Activated T-cell treated with anti-CD3 and anti-CD28 coated beads for 1 hour (primary cell): ENCODE data around the gene DOCK9.

Source experiments
- DNase-seq: peaks from one replicate; pipeline ENCODE4 v3.0.0-alpha.2; 2020; ENCODE audit warnings: low read depth

Gene DOCK9

GRCh38 chr13:98975822-98976261 is 2.0 kb downstream of the DOCK9 start:
- DNase-seq = no peak

DNA sequence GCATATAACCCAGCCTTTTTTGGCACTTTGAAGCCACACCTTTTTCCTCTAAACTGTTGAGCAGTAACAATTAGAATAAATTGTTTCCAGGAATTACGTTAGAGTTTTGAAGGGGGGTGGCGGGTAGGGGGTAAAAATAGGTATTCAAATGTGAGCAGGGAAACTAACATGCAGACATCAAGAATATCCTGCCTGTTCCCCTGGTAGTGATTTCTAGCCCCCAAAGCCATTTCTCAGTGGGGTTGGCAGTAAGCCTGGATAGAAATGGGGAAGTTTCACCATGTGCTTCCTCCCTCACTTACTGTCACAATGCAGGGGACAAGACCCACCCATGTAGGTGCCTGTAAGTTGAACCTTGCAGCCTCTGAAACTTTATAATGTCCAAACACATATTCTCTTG is 3.8 kb downstream of the DOCK9 start:
- no peak for DNase-seq

DNA sequence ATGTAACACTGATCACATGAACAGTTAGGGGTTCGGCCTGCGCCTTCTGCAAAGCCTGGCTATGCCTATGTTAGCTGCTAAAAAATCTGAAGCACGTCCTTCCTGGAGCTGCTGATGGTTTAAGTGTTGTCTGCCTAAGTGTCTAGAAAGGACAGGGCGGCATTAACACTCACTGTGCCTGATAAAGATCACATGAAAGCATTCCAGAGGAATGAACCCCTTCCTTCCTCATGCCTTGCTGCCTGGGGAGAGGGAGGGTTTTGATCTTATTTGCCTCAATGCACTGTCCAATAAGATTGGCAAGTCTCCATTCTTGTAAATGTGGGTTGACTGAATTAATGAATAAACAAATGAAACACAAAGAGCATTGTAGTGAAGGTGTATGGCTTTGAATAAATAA is 5.2 kb downstream of the DOCK9 start:
- no peak for DNase-seq

GRCh38 chr13:98972059-98972458 is 5.8 kb downstream of the DOCK9 start:
- DNase-seq = no peak

- no peak for DNase-seq
Observed at GRCh38 chr13:98970330-98970729, 7.5 kb downstream of the DOCK9 start.

GRCh38 chr13:98967491-98967890 is 10.4 kb downstream of the DOCK9 start:
- DNase-seq = no peak

DNA sequence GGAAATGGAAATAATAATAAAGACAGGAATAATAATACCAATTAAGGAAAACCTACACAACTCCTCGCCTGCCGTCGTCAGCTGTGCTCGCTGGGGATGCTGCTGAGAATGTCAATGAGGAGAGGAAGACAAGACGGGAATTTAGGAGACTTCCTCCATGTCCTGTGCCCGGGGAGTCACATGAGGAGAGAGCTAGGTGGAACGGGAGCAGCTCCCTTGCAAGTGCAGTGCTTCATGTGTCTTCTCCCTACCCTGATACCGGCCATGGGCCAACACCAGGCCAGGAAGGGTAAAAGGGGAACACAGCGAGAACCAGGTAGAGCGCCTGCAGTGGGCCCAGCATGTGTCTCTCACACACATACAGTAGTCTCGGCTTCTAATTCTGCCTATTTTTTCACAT is 11.8 kb downstream of the DOCK9 start:
- no peak for DNase-seq

GRCh38 chr13:98965325-98965724 is 12.5 kb downstream of the DOCK9 start:
- no peak for DNase-seq

DNA sequence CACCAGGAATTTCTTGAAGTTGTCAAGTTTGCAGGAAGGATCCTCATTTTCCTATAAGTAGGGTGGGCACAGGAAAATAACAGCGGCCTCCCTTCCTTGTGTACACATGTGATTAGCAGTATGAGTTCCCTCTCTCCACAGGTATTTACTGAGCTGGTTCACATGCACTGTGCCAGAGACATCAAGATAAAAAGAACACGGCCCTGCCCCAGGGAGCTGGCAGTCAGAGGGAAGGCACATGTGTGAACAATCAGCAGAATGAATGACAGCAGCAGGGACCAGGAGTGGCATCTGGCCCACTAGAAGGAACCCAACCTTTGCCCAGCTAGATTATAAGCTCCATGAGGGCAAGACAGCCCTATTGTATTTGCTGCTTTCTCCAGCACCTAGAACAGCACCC is 13.9 kb downstream of the DOCK9 start:
- DNase-seq = no peak

- no peak for DNase-seq
Observed at GRCh38 chr13:98962901-98963590, 14.8 kb downstream of the DOCK9 start.

- DNase-seq = no peak
Observed at GRCh38 chr13:98961503-98962105, 16.3 kb downstream of the DOCK9 start.

- no peak for DNase-seq
Observed at GRCh38 chr13:98960606-98961502, 17.0 kb downstream of the DOCK9 start.

- DNase-seq = no peak
Observed at GRCh38 chr13:98959786-98960605, 17.9 kb downstream of the DOCK9 start.

GRCh38 chr13:98959291-98959690 is 18.6 kb downstream of the DOCK9 start:
- DNase-seq = no peak

- DNase-seq = no peak
Observed at GRCh38 chr13:98958443-98958794, 19.4 kb downstream of the DOCK9 start.

DNA sequence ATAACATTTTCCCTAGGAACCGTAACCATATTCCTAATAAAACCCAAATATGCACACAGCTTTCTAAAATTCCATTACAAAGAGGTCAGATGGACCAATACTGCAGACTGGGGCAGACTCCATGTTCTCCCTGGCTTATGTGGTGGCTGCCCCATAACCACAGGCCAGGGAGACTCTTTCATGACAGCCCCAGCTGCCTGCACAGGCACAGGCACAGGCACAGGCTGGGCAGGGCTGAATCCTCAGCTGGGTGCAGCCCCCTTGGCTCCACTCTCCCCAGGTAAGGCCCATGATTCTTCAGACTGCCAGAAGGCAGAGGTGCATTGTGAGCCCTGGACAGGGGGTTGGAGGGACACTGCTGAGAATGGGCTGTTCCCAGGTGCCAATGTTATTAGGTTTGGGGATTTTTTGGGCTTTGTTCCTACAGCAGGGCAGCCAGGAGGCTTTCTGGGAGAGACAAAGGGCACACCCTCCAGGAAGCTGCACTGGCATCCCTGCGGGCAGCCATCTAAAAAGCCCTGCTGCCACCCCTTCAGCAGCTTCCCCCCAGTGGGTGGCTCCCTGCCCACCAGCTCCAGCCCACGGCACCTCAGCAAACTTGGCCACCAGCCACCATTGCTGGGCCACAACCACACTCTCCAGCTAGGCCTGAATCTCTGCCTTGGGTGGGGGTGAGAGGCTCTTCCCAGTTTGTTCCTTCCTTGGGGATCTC is 20.0 kb downstream of the DOCK9 start:
- no peak for DNase-seq

GRCh38 chr13:98955336-98955735 is 22.5 kb downstream of the DOCK9 start:
- DNase-seq = no peak

GRCh38 chr13:98954313-98954712 is 23.6 kb downstream of the DOCK9 start:
- no peak for DNase-seq

GRCh38 chr13:98951266-98951665 is 26.6 kb downstream of the DOCK9 start:
- no peak for DNase-seq

DNA sequence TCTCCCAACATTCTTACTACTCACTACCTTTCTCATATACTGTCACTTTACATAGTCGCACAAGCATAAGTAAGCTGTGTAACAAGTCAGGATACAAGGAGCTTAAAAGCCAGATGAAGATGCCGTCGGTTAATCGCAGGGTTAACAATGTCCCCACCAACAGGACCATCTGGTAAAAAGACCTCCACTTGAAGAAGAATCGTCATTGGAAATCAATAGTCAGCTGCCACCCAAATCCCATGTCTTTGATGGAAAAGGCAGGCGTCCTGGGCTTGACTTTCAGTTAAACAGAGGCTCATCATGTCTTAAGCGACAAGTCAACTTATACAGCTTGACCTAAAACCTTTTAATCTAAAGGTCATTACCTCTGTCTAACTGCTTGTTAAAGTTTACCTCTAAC is 27.2 kb downstream of the DOCK9 start:
- DNase-seq = no peak

DNA sequence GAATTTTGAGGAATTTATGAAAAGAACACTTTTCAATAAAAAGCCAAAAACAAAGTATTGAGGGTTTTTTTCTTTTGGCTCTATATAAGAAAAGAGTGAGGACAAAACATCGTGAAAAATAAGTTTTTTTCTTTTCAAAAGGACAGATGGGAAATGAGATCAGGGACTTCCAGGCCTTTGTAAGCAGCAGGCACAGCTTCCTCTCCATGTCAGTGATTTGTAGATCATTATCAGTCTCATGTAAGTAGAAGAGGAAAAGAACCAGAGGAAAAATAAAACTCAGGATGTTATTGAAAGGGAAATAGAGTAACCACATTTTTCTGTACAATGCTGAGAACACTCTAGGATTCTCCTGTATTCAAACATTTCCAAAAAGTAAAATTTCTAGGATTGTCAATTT is 29.9 kb downstream of the DOCK9 start:
- DNase-seq = no peak
